ENCODE measurements around the gene SNCAIP.

DNA sequence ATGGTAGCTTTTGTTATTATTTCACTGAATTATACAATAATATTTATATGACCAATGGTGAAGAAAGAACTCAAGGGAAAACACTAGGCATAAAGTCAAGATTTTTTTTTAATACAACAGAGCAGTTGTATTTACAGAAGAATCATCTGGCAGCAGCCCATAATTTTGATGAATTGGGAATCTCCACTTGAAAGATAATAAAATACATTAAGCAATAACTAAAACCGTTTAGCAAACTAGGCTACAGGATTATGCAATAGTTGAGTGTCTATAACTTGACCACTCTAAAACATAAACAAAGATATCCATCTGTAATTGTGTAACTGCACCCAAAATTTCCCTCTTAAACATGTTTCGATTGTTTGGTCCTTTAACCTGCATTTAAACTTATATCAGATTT lies 80.8 kb downstream of the SNCAIP start:
- TF ChIP-seq, protein P1, sequence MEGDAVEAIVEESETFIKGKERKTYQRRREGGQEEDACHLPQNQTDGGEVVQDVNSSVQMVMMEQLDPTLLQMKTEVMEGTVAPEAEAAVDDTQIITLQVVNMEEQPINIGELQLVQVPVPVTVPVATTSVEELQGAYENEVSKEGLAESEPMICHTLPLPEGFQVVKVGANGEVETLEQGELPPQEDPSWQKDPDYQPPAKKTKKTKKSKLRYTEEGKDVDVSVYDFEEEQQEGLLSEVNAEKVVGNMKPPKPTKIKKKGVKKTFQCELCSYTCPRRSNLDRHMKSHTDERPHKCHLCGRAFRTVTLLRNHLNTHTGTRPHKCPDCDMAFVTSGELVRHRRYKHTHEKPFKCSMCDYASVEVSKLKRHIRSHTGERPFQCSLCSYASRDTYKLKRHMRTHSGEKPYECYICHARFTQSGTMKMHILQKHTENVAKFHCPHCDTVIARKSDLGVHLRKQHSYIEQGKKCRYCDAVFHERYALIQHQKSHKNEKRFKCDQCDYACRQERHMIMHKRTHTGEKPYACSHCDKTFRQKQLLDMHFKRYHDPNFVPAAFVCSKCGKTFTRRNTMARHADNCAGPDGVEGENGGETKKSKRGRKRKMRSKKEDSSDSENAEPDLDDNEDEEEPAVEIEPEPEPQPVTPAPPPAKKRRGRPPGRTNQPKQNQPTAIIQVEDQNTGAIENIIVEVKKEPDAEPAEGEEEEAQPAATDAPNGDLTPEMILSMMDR (IDR thresholded peaks at IDR 0.05) = no peak
- TF ChIP-seq EP300 (IDR thresholded peaks at IDR 0.05; ENCODE audit: low read depth) = no peak
- TF ChIP-seq POLR2A (IDR thresholded peaks at IDR 0.05) = no peak

Measured in transverse colon (tissue), 3 donors.